Measurements from ENCODE around the gene CABYR. TPM values are rescaled to one million over a fixed set of nuclear protein-coding genes. Genes with fewer than 3 reads are reported as not detected.
"Not testable (repeated sequence)": the region's sequence is repeated elsewhere in the genome, so short reads cannot be mapped to it uniquely, and the experiment has no call there.

CABYR gene
- total RNA-seq, 1 experiment from 2014 or later = 1.0 TPM

DNA sequence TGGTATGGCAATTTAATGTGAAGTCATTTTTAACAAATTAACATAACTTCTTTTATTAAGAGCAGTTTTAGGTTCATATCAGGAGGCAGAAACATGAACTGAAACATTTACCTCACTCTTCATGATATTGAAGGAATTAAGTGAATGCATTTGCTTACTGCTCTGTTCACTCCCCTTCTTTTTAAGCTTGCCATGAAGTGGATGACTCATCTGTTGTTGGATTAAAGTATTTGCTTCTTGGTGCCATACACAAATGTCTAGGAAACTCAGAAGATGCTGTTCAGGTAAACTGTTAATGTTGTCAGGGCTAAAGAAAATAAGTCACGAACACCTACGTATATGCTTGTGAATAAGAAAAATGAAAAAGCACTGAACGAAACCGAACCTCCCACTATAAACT is 10.2 kb upstream of the CABYR start:
- no peak for DNase-seq (ENCODE audit: low read depth)

DNA sequence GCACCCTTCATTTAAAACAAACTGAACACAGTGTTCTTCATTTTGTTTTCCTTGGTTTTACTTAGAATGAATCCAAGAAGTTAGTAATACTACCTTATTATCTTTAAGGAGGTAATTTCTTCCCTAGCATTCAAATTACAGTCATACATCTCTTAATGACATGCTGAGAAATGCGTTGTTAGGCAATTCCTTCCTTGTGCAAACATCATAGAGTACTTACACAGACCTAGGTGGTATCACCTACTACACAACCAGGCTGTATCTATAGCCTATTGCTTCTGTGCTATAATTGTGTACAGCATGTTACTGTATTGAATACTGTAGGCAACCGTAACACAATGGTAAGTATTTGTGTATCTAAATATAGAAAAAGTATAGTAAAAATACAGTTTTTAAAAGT is 8.4 kb upstream of the CABYR start:
- DNase-seq (ENCODE audit: low read depth) = no peak

GRCh38 chr18:24136967-24137373 is 1.9 kb upstream of the CABYR start:
- DNase-seq (ENCODE audit: low read depth) = no peak

GRCh38 chr18:24138409-24138788 is 463 bp upstream of the CABYR start:
- no peak for DNase-seq (ENCODE audit: low read depth)

- DNase-seq (ENCODE audit: low read depth) = no peak
Measured at GRCh38 chr18:24140697-24141096, 1.8 kb downstream of the CABYR start.

- DNase-seq (ENCODE audit: low read depth) = no peak
Measured at GRCh38 chr18:24142376-24142775, 3.5 kb downstream of the CABYR start.

- DNase-seq (ENCODE audit: low read depth) = not testable (repeated sequence)
Measured at GRCh38 chr18:24149591-24149990, 10.7 kb downstream of the CABYR start.

GRCh38 chr18:24153397-24153796 is 14.5 kb downstream of the CABYR start:
- no peak for DNase-seq (ENCODE audit: low read depth)

DNA sequence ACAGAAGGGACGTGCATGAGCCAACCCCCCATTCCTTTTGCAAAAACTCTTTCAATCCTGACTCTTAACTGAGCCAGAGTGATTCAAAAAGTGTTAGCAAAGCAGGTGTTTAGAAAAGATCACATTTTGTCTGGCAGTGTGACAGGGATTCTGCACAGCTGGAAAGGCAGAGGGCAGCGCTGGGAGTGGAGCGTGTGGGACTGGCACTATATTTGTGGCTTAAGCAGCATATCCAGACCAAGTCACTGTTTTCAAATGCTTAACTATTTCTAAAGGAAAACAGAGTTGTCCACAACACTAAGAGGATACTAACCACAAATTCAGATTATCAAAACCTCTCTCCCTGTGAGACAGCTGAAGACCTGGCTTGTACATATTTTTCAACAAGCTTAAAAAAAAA is 19.0 kb downstream of the CABYR start:
- DNase-seq (ENCODE audit: low read depth) = no peak

DNA sequence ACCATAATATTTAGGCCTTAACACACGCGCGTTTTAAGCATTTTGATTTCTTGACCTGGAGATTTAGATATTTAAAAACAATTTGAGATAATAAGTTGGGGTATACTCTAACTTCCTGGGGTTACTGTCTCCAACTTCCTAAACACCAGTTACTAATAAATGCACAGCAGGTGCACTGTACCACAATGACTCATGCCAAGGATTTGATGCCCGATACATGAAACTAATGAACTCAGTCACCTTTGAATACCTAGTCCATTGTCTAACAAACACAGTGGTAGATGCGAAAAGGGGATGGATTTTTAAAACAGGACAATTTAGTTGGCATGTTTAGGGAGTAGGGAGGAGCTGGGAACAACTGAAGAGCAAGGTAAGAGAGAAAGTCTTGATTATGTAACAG is 21.2 kb downstream of the CABYR start:
- peak; percentile 13 for DNase-seq (ENCODE audit: low read depth)

- no peak for DNase-seq (ENCODE audit: low read depth)
Measured at GRCh38 chr18:24161304-24161703, 22.4 kb downstream of the CABYR start.

DNA sequence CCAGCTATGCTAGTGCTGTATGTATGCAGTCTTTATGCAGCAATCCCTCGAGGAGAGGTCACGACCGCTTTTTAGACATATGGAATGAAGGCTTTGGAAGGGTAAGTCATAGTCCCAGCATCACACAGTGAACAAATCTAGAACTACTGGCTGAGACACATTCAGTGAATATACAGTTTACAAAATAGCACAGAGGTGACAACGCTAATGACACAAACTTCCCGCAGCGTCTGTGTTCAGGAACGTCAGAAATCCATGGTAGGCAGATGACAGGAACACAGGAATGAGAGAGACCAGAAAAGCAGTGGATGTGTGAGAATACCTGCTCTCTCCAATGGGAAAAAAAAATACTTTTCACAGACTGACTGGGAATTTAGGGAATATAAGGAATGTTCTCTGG is 29.6 kb downstream of the CABYR start:
- no peak for DNase-seq (ENCODE audit: low read depth)

- peak; percentile 10 for DNase-seq (ENCODE audit: low read depth)
Measured at GRCh38 chr18:24170360-24170759, 31.5 kb downstream of the CABYR start.

DNA sequence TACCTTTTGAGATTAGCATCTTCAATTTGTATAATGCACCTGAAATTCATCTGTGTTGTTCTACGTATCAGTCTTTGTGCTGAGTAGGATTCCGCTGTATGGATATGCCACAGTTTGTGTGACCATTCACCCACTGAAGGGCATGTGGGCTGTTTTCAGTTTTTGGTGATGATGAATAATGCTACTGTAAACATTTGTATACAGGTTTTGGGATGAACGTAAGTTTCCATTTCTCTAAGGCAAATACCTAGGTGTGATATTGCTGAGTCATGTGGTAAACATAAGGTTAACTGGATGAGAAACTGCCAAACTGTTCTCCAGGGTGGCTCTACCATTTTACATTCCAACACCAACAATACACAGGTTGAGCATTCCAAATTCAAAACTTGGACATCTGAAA is 35.1 kb downstream of the CABYR start:
- DNase-seq (ENCODE audit: low read depth) = no peak

DNA sequence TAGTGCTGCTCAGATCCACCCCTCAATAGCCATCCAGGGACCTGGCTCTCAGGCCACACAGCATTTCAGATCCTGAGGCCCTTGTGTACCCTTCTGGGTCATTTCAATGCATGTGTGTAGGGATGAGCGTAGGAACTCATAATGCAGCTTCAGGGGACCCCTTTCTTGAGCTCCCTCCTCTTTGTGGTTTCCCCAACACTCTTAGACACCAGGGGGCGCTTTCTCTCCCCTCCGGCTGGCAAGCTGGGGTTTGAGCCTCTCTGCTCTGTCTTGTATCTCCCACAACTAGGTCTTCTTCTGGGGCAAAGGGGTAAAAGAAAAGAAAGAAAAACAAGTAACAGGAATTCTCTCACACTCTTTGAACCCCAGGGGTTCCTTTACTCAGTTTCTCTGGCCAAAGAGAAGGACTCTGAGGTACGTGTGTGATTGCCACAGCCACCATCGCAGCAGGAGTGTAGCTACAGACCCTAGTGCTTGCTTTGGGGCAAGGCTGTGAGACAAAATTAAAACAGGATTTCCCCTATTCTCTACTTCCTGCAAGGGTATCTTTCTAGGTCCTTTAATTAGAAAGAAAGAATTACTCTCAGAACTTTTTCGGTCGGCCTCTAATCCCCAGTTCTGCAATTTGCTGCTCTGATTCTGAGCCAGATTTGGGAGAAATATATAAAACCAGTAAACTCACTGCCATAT is 38.0 kb downstream of the CABYR start:
- peak; percentile 56 for DNase-seq (ENCODE audit: low read depth)

DNA sequence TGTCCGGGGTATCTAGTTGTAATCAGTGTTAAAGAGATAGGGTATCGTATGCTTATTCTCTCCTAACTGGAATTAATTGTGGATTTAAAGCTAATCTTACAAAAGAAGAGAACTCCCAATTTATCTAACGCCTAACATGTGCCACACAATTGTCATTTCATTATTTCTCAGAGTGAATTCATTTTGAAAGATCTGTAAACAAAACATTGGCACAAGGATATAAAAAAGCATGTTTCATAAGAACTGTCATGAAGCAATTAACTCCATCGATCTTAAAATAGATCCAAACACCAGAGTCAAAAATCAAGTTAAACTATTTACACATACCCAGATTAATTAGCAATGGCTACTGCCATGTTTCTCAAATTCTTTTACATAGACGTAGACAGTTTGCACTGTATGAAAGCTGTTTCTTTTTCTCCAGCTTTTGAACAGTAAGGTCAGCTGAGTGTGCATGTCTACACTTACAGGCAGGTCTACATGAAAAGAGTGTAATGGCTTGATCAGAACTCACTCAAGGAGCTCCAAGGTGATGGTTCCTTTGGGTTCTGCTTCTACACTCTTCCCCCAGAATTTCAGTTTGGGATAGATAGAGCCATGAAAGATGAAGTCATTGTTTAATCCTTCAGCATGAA is 38.8 kb downstream of the CABYR start:
- DNase-seq (ENCODE audit: low read depth) = no peak

DNA sequence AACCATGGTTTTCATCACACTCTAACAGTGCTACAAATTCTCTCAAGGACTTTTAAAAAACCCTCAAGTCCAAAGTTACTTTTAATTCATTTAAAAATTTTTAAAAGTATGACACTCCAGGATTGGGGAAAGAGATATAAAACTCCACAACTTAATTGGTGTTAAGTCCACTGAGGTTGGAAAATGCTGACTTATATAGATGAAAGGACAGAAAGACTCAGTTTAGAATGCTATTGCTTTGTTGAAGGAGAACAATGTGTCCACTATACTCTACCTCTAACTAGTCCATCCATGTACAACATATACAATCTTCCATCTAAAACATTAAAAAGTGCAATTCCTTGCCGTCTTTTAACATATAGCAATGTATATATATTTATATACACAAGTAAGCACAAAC is 41.2 kb downstream of the CABYR start:
- DNase-seq (ENCODE audit: low read depth) = no peak

DNA sequence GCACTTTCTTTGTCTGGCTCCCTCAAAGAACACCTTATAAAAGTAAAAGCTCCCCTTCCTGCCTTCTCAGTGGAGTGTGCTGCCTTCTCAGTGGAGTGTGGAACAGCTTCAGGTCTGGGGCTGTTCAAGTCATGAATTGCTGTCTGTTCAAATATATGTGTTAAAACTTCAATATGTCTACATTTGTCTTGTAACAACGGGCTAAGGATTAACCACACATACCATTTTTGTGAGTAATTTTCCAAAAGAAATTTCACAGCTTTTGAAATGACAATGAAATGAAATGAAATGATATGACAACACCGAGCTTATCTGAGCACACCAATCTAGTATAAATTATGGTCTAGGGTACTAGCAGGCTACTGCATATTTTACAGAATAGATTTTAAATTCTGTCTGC is 42.9 kb downstream of the CABYR start:
- DNase-seq (ENCODE audit: low read depth) = peak; percentile 4

DNA sequence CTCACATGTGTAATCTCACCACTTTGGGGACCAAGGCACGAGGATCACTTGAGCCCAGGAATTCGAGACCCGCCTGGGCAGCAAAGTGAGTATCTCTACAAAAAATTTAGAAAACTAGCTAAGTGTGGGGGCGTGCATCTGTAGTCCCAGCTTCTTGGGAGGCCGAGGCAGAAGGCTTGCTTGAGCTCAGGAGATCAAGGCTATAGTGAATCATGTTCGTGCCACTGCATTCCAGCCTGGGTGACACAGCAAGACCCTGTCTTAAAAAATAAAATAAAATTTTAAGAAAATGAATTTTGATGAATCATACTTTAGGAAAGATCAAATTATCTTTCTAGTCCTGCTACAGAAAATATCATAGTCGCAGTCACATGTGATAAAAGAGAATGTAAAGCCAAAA is 46.9 kb downstream of the CABYR start:
- DNase-seq (ENCODE audit: low read depth) = no peak

- DNase-seq (ENCODE audit: low read depth) = no peak
Measured at GRCh38 chr18:24187049-24187448, 48.2 kb downstream of the CABYR start.

DNA sequence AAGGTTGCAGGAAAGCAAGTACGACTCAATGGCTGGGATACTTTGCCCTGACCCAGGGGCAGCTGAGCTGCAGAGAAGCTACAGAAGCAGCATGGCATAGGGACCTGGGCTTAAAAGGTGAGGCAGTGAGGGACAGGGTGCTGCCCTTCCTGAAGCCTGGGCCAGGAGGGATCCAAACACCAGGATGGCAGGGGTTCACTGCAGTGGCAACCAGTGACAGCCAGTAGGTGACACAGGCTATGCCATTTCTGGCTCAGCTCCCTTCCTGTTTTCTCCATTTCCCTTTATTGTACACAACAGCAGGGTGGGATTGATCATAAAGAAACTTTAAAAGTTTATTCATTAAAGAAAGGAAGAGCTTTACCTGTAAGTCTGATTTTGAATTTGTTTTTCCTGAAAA is 48.8 kb downstream of the CABYR start:
- no peak for DNase-seq (ENCODE audit: low read depth)

DNA sequence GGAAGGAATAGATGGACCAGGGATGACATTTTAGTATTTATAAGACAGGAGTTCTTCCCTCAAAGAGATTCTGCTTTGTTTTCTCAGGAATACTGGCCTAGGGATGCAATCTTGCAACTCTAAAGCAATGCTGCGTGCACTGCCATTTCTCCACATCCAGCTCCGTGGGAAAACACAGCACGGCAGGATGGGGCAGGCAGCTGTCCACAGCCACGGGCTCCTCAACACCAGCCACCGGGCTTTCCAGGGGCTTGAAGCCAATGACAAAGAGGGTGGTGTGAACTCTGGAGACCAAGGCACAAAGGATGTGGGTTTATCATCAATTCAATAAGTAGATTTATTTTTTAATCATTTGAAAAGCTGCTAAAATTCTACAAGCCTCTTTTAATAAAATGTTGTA is 49.3 kb downstream of the CABYR start:
- no peak for DNase-seq (ENCODE audit: low read depth)

DNA sequence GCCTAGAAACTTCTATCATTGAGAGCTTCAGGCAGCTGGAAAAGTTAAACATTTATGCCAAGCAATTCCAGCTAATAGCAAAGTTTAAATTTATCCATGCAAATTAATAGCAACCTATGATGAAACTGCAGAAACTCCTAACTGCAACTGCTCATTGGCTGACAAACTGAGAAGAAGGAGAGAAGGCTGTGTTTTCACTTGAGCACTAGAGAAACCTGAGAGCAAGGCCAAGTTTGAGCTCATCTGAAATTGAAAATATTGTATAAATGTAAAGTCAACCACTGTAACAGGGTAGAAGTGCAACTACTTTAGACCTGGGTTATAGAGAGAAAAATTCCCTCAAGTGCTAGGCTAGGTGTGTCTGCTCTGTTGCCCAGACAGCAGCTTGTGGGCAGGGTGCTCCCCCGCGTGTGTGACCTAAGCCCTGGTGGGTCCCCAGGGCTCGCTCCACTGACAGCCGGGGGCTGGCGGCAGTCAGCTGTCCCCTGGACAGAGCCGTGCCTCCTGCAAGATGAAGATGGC is 50.2 kb downstream of the CABYR start:
- no peak for DNase-seq (ENCODE audit: low read depth)
